HG03442 (cell line): Measurements from ENCODE around the gene RCSD1.
"Not testable (repeated sequence)": the region's sequence is repeated elsewhere in the genome, so short reads cannot be mapped to it uniquely, and the experiment has no call there.

Experiments used
- ATAC-seq: cut with Tn5 transposase; IDR thresholded peaks from one replicate; pipeline ENCODE4 v1.9.1; 2021; ENCODE audit warnings: mild to moderate bottlenecking, moderate library complexity; ENCODE audit not compliant: unreplicated experiment

RCSD1 gene

GRCh38 chr1:167629681-167630567 lies at the start of gene RCSD1:
RCSD1 (plus strand) TSS chr1:167630232; CDS start chr1:167630424, 192 bp downstream.
- ATAC-seq, result peak; percentile 32

DNA sequence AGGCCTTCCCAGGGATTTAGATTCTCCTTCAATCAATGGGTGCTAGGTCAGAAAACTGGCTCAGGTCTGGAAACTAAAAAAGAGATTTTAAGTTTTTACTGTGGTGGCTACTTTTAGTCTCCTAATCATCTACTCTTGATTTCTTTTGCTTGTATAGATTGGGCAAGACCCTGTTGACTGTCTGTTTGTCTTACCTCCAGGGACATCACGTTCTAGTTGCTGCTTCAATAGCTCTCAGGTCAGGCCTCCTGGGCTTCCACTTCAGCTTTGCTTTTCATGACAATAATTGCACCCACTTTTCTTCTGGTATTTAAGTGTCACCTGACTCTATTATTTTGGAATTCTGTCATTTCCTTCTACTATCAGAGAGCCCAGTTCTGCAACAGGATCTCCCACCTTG lies 48.0 kb upstream of the RCSD1 start:
- ATAC-seq, result no peak

DNA sequence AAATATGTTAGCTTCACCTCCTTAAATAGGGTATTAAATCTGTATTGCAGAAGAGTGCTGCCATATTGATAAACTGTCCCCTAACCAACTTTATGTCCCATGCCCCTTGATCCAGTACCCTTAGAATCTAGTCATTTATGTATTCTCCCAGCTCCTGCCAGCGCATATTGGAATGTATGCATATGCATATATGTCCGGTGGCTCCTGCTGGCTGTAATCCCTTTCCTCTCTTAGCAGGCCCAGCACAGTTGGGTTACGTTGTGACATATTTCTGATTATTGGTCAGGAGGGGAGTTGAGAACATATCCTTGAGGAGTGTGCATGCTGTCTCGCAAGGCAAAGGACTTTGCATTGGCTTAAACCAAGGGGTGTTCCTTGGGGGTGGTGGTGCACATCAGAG lies 47.3 kb upstream of the RCSD1 start:
- no peak for ATAC-seq

DNA sequence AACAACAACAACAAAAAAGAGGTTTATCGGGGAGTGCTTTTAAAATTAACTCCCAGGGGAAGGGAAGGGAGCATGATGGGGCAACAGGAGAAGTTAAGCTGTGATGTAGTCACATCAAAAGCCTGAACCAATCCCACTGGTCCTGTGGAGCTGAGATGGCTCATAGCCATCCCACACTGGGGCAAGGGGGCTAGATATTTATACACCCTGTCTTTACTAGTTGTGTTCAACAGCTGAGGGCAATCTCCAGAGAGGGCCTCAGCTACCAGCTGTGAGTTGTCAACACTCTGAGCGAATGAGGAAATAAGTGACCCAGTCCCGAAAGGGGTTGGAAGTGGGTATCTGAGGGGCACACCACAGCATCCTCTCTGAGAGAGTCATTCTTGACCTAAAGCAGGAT lies 45.5 kb upstream of the RCSD1 start:
- no peak for ATAC-seq

GRCh38 chr1:167587342-167587741 lies 42.7 kb upstream of the RCSD1 start:
- no peak for ATAC-seq

DNA sequence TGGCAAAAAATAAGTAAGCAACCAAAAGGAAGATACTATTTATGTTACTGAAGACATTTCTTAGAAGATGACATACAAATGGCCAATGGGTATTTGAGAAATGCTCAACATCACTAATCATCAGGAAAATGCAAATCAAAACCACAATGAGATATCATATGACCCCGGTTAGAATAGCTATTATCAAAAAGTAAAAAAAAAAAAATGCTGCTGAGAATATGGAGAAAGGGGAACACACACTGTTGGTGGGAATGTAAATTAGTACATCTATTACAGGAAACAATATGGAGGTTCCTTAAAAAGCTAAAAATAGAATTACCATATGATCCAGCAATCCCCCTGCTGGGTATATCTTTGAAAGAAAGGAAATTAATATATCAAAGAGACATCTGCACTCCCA lies 42.2 kb upstream of the RCSD1 start:
- no peak for ATAC-seq

DNA sequence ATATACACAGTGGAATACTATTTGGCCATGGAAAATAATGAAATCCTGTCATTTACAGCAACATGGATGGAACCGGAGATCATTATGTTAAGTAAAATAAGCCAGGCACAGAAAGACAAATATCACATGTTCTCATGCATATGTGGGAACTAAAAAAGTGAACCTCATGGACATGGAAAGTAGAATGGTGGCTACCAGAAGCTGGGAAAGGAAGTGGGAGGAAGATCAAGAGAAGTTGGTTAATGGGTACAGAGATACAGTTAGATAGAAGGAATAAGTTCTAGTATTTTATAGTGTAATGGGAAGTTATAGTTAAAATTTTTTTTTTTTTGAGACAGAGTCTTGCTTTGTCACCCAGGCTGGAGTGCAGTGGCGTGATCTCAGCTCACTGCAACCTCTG lies 41.7 kb upstream of the RCSD1 start:
- ATAC-seq, result no peak

DNA sequence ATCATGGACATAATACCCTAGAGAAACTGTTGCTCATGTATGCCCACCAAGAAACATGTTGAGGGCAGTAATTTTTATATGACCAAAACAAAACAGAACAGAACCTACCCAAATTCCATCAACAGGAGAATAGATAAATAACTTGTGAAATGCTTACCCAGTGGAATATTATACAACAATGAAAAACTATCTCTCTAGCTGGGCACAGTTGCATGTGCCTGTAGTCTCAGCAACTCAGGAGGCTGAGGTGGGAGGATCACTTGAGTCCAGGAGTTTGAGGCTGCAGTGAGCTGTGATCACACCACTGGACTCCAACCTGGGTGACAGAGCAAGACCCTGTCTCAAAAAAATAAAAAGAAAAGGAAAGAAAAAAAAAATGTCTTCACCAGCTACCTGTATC lies 37.6 kb upstream of the RCSD1 start:
- ATAC-seq, result no peak

DNA sequence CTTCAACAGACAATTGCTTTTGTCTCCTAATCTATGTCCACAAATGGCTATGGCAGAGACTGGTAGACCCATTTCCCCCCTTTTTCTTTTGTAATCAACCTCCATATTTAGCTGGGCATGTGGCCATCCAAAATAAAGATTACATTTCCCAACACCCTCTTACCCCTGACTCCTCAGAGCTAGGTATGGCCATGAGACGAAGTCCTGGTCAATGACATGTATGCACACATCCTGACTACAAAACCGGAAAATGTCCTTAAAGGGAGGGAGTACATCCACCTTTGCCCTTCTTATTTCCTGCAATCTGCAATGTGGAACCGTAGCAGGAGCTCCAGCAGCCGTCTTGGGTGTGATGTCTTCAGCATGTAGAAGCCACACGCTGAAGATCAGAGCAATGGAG lies 36.2 kb upstream of the RCSD1 start:
- no peak for ATAC-seq

DNA sequence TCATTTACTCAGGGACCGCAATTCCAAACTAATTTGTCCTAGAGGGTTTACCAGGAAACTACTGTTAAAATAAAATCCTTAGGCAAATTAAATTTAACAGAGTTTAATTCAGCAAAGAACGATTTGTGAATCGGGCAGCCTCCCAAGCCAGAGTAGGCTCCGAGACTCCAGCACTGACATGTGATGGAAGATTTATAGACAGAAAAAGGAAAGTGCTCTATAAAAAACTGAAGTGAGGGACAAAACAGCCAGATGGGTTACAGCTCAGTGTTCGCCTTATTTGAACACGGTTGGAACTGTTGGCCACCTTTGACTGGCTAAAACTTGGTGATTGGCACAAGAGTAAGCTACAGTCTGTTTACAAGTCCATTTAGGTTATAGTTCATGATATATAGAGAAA lies 35.2 kb upstream of the RCSD1 start:
- ATAC-seq, result no peak

DNA sequence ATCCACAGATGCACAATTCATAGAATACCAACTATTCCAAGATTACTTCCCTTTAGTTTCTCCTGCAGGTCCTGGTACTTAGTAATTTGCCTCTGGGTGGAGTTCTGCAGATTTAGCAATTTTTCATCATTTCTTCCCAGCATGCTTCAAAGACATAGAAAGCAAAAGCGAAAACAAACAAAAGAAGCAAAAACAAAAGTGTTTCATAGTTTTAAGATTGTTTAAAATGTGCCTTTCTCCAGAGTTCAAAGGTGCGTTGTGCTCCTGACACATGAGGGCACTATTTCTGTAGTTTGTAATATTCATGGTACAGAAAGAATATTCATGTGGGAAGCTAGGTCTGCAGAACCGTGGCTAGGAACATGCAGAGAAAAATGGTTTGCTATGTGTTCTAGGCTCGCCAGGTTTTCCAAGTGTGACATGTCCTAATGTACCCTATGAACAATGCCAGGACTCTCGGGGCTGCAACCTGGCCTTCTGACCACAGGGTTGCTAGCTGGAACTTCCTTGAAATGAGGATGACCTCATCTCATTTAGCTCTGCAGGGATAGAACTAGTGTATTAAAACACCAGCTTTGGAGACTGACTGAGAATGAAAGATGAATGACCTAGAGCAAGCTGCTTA lies 30.0 kb upstream of the RCSD1 start:
- peak; percentile 74 for ATAC-seq

DNA sequence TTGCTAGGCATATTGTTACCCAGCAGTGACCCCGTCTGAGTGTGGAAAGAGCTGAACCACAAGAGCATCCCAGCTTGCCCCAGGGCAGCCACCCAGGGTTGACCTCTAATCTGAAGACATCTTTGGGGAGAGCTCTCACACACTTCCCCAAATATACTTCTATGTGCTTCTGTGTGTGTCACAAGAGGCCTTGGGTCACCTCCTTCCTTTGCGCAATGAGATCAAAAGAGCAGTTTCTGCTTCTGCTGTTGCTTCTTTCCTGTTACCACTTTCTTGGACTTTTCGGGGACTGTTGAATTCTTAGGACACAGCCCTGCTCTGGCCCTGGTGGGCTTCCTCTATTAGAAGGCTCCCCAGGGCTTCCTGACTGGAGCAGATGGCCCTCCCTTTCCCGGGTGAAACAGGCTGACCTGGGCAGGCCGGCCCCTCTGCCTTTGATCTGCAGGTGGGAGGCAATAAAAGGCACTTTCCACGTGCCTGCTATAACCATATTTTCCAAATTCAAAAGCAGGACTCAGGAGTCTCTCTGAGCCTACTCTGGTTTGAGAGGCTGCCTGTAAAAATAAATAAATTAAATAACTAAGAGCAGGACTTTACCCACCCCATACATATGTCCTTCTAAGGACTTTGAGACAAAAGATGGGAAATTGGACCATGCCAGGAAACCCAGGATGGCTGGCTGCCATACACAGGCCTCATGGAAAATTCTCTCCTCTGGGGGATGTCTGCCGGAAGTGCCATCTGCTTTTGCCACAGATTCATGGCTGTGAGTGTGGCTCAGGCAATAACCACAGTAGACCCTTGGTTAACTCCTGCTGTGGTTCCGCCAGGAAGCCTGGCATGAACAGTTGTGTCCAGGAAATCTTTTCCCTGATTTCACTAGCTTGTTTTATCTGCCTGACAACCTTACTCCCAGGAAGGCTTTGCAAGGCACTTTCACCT lies 28.3 kb upstream of the RCSD1 start:
- no peak for ATAC-seq

- ATAC-seq, result no peak
These were observed 27.2 kb upstream of the RCSD1 start for GRCh38 chr1:167602840-167603239.

GRCh38 chr1:167605576-167605975 lies 24.5 kb upstream of the RCSD1 start:
- no peak for ATAC-seq

DNA sequence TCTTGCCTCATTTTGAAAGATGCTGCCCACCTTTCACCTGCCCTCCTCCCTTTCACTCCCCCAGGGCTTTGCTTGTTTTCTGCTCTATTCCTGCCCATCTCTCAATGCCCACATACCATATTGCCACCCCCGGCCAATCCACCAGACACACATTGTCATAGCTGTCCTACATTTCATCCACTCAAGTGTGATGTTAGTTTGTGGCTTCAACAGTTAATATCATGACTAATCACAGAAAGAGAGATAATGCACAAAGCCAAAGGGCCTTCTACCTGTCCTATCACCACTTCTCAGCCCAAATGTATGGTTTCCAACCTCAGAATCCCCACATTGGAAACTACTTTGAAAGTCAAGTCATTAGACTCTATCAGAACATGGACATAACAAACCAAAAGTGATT lies 18.0 kb upstream of the RCSD1 start:
- no peak for ATAC-seq

GRCh38 chr1:167612587-167613385 lies 17.2 kb upstream of the RCSD1 start:
- no peak for ATAC-seq

GRCh38 chr1:167613984-167614383 lies 16.0 kb upstream of the RCSD1 start:
- not testable (repeated sequence) for ATAC-seq

DNA sequence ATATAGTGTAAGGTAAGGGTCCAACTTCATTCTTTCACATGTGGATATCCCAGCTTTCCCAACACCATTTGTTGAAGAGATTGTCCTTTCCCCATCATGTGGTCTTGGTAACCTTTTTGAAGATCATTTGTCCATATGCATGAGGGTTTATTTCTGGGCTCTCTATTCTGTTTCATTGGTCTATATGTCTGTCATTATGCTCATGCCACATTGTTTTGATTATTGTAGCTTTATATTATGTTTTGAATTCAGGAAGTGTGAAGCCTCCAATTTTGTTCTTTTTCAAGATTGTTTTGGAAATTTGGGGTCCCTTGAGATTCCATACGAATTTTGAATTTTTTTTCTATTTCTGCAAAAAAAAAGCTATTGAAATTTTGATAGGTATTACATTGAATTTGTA lies 15.2 kb upstream of the RCSD1 start:
- no peak for ATAC-seq

DNA sequence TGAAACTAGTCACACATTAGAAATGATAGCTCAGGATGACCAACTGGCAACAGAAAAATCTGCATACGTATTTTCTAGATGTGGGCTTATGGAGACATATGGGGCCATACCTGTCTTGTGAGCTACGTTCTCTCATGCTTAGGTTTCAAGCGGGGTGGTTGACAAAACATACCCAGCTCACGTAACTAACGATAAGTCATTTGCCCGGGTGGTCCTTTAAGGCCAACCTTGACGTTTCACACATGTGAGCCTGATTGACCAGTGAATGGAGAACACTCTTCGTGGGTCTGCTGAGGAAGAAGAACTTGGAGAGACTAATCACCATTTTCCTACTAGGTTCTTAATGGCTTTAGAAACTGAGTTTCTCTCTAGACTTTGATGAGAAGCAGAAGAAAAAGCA lies 13.5 kb upstream of the RCSD1 start:
- ATAC-seq, result no peak
